GM19452 (cell line): ENCODE measurements around the gene ZGLP1.

Source experiments
- ATAC-seq: cut with Tn5 transposase; IDR thresholded peaks from one replicate; pipeline ENCODE4 v1.9.1; 2021; ENCODE audit not compliant: unreplicated experiment

ZGLP1 gene

DNA sequence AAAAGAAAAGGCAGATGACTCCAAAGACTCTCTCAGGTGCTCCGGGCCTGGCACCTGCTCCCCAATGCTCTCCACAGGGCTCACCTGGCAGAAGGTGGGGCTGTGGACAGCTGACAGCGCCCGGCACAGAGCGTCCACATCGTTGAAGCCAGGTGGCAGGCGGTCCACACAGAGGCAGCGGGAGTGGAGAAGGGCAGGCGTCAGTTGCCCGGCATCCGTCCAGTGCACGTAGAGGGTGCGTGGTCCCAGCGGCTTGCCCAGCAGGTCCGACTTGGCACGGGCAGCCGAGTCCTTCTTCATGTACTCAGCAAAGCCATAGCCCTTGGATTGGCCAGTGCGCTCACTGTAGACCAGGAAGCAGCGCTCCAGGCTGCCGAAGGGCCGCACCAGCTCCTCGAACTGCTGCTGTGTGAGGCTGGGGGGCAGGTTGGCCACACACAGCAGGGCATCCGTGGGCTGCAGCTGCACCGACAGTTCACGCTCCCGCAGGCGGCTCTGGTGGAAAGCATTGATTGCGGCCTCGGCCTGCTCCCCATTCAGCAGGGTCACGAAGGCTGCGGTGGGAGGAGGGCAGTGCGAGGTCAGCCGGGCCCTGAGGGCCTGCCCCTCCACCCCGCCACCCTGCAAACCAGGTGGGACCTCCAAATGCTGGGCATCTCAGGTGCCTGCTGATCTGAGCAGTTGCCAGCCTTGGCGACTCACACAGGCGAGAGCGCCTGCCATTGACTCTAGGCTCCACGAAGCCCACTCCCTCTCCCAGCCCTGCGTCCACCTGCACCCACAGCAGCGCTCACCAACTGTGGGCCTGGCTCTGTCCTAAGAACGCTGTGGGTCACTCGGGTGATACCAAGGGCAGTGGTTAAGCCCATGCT is 19.2 kb upstream of the ZGLP1 start:
- ATAC-seq: no peak

DNA sequence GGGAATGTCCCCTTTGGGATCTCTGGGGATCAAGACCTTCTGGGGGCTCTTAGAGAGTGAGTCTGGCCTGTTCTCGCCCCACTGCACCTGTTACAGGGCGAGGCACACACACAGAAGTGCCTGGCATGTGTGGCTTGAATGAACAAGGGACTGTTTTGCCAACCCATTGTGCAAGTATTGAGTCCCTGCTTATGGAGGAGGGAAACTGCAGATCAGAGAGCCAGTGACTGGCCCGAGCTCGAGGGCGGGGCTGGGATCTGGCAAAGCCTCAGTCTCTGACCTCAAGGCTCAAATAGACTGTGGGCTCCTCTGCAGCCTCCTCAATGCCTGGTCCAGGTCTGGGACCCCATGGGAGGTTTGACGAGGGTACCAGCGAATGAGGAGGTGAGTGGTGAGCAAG is 18.2 kb upstream of the ZGLP1 start:
- ATAC-seq: no peak

DNA sequence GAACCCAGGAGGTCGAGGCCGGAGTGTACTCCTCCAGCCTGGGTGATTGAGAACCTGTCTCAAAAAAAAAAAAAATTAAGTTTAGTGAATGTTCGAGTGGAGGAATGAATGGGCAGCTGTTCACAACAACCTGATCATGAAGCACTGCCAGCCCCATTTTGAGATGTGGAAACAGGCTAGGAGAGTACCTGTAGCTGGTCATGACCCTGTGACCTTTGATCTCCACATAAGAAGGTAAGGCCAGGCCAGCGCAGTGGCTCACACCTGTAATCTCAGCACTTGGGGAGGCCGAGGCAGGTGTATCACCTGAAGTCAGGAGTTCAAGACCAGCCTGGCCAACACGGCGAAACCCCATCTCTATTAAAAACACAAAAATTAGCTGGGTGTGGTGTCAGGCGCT is 16.1 kb upstream of the ZGLP1 start:
- no peak for ATAC-seq

- ATAC-seq: no peak
Observed at GRCh38 chr19:10321874-10322835, 12.5 kb upstream of the ZGLP1 start.

DNA sequence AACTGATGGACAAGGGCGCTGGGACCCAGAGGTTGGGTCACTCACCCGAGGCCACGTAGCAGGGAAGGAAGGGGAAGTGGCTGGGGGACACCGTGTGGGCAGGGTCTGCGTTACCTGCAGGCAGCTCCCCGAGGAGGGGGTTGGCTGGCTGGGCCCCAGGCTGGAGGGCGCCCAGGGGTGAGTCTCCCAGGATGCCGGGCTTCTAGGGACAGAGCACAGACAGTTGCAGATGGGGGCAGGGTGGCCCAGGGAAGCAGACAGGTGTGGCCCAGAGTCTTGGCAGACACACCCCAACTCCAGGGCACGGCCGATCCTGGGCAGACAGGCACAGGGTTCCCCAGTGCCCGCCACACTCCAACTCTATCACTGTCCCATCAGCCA is 11.8 kb upstream of the ZGLP1 start:
- ATAC-seq: no peak

DNA sequence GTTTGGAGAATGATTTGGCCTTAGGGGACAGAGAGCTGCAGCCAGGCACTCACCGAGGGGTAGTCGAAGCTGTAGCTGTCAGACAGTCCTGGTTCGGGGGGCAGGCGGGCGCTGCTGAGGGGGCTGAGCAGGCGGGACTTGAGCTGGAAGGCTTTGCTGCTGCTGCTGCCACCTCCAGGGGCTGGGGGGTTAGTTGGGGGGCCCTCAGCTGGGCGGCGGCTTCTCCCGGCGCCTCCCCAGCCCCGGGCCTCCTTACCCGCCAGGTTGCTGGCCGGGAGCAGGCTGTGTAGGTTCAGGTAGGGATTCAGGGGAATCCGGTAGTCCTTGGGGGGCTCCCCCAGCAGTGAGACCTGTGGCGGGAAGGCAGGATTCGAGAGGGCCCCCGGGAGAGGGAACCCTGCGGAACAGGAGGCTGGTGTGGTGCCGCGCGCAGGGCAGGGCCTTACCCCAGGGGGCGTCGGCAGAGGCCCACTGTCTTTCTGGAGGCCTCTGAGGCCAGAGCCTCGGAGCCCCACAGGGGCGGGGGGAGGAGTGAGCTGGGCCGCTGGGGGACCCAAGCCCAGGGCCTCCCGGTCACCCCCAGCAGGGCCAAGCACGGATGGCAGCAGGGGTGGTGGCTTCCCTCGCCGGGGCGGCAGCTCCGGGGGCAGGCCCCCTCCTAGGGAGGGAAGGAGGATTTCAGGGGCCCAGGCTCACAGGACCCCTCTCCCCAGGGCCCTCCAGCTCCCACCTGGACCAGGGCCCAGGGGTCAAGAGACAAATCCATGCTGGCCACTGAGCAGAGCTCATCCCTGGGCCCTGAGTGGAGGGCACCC is 11.2 kb upstream of the ZGLP1 start:
- ATAC-seq: no peak

DNA sequence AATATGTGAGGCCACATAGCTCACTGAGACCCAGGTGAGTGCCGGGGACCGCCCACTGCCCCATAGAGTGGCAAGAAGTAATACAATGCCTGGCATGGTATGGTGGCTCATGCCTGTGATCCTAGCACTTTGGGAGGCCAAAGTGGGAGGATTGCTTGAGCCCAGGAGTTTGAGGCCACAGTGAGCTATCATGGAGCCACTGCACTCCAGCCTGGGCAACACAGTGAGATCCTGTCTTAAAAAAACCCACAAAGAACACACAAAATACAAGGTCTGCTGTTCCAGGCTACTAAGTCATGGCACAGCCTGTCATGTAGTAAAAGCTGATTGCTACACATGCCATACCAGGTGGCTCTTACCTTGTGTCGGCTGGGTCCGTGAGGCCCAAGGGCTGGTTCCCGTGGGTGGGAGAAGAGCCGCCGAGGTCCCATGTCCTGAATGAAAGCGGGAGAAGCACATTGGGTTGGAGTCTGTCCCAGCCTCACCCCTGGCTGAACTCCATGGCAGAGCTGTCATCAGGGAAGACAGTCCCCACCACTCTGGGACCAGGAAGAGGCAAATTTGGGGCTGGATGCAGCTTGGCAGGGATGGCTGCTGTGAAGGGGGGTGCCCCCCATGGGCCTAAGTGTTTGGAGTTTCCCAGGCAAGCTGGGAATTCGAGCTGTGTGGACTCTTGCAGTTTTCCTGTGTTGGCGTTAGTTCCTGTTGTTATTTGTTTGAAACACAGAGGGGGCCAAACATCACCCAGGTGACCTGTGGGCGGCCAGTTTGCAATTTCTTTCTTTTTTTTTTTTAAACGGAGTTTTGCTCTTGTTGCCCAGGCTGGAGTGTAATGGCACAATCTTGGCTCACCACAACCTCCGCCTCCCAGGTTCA is 9.4 kb upstream of the ZGLP1 start:
- no peak for ATAC-seq

DNA sequence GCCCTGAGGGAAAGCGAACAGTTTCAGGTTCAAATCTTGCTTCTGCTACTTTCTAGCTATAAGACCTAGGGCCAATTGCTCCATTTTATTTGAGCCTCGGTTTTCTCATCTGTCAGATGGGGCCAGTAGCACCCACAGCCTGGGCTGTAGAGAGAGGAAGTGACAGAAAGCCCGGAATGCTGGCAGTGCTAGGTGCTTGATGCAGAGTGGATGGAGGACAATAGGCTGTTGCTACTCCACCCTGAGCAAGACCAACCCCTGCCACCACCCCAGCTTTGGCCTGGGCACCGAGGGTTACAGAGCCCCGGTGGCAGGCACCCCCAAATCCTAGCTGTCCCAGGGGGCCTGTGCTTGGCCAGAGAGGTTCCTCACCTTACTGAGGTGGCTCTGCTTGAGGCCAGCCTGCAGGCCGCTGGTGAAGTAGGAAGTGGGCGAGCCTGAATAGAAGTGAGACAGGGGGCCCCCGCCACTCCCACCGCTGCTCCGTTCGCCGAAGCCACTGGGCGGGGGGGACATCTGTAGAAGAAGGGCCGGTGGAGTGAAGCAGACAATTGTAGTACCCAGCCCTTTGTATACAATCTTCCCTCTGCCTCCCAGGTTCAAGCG is 8.3 kb upstream of the ZGLP1 start:
- ATAC-seq: no peak

DNA sequence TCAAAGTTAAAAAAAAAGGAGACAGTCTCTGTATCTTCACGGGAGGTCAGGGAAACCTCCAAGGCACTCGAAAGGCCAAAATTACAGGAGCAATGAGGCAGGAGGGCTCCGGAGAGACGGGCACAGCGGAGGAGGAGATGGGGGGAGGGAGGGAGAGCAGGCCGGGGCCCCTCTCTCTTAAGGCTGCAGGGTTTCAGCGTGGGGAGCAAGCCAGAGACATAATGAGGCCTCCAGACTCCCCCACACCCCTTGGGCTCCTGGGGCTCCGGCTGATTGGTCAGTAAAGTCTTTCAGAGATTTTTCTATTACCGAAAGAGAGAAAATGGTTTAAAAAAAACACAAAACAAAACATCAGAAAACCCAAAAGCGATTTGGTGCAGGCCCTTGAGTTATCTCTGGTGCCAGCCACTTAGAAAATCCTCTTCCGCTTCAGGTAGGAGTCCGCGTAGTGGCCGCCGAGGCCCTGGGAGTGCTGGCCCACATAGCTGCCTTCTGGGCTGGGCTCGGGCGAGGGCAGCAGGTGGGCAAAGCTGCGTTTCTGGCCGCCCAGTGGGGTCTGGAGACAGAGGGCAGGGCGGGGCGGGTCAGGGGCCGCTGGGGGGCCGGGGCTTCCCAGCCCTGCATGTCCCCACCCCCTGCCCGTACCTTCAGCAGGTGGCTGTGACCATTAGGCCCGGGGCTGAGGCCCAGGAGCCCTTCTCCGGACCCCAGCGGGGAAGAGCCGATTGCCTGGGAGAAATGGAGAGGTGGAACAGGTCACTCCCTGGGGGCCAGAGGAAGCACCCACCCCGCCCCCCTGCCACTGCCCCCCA is 7.6 kb upstream of the ZGLP1 start:
- ATAC-seq: no peak

- no peak for ATAC-seq
Observed at GRCh38 chr19:10316229-10317044, 6.8 kb upstream of the ZGLP1 start.

DNA sequence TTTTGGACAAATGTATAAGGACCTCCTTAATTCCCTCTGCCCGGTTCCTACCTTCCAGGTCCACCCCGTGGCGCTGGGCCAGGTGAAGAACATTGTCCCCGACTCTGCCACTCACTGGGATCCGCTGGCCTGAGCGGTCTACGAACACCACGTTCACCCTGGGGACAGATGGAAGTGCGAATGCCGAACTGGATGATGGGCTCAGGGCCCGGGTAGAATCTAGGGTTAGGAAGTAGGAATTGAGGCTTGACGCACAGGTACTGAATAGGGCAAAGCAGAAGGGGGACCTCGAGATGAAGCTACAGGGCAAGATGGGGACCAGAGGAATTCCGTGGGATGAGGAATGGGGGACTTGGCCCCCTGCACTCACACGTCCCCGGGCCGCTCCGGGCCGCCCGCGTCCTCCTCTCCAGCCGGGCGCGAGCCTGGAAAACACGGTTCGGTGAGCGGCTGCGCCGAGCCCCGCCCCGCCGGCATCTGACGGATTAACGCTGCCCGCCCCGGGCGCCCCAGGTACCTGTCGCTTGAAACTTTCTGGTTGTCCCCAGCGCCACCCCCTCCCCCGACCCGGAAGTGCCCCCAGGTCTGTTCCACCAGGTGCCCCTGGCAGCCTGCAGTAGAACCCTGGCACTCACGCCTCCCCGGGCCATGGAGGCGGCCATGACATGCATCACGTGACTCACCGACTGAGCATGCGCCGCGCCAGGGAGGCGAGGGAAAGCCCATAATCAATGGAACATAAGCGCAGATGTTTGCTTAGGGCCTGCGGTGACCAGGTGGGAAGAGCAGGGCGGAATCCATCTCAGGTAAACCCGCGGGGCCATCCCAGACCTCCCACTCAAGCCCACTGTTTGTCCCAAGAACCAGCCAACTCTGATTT is 6.0 kb upstream of the ZGLP1 start, which contains the start of gene FDX2:
TSS of gene FDX2 (minus strand) at position 681 of the 880 bp plus-strand sequence. CDS start at position 662, 19 bp downstream.
- peak; percentile 75 for ATAC-seq

GRCh38 chr19:10306327-10306726 is 3.3 kb downstream of the ZGLP1 start:
- ATAC-seq: no peak

DNA sequence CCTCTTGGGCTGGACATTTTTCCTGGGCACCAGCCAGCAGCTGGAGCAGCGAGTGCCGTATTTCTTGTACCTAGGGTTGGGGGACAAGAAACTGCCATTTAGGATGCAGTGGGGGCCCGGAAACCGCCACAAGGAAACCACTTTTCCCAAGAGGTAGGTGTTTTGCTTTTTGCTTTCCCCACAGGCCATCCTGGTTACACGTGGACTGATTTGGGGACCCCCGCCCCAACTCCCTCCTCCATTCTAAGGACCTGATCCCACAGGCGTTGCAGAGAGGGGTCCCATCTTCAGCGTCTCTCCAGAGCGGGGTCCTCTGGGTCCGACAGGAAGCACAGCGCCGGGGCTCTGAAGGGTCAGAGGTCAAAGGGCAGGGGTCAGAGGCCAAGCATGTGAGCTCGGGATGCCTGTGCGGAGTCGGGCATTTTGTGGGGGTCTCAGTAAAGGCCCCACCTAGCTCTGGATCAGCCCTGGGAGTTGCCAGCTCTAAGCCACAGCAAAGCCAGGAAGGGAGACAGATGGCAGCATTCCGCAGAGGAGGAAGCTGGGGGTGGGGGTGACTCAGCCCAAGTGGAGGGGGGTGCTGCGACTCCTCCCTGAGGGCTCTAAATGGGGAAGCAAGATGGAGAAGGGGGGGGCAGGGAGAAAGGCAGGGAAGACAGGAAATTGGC is 4.3 kb downstream of the ZGLP1 start:
- no peak for ATAC-seq

- ATAC-seq: no peak
Observed at GRCh38 chr19:10299545-10300458, 9.8 kb downstream of the ZGLP1 start.

GRCh38 chr19:10295847-10296591 is 13.6 kb downstream of the ZGLP1 start:
- no peak for ATAC-seq
